ENCODE data around the gene HMGXB4. TPM values are rescaled to one million over a fixed set of nuclear protein-coding genes. Genes with fewer than 3 reads are reported as not detected.
A peak's percentile ranks its signal among the peaks of the same experiment; 100 is the strongest.

The HMGXB4 gene
- total and polyA plus RNA-seq, 2 of the 4 experiments (the other 2 are of a cell fraction), result 11.8 to 18.5 TPM

- peak overlapping the region; percentile 40; the same call in 1 of the 2 replicates for H2AK5ac ChIP-seq (ENCODE audit: low read depth, low read length)
- no peak overlapping the region for H3K14ac ChIP-seq (replicated peaks; ENCODE audit: low read depth, low read length)
- H2BK15ac ChIP-seq (ENCODE audit: low read depth, low read length), result no peak overlapping the region
- peaks cover 35 to 90% of the 10 kb centered on the region in 2 experiments for H3K79me1 ChIP-seq (ENCODE audit: low read depth in 1 of 2, low read length in 2 of 2)
- peak overlapping the region; percentile 48 for H2AK9ac ChIP-seq (replicated peaks; ENCODE audit: low read depth, low read length, poor library complexity)
- no peak overlapping the region for H2BK5ac ChIP-seq (ENCODE audit: low read depth, low read length, poor library complexity, severe bottlenecking)
- ChIA-PET POLR2A (ENCODE audit: unreplicated experiment) (no interaction called here), CTCF (no interaction called here)
- H2BK120ac ChIP-seq (ENCODE audit: low read depth, low read length), result no peak overlapping the region
- H3K4me2 ChIP-seq (ENCODE audit: low read depth, low read length), result no peak overlapping the region
- H3K27me3 ChIP-seq (ENCODE audit: control insufficient read depth, insufficient read depth, low read length), result no peaks in the 10 kb centered on the region
- H3K56ac ChIP-seq (ENCODE audit: extremely low read depth, insufficient read depth, low read length), result no peak overlapping the region
- no peak for TF ChIP-seq FOS (IDR thresholded peaks at IDR 0.05; ENCODE audit: low read depth, low read length)
- TF ChIP-seq USF2 (IDR thresholded peaks at IDR 0.05; ENCODE audit: low read depth, low read length), result no peak
- TF ChIP-seq BHLHE40 (IDR thresholded peaks at IDR 0.05; ENCODE audit: low read depth, low read length), result no peak
- no peaks in the 10 kb centered on the region for H3K36me3 ChIP-seq (ENCODE audit: control insufficient read depth, insufficient read depth, low read length)
- H4K91ac ChIP-seq (ENCODE audit: insufficient read depth, low read depth, low read length), result no peak overlapping the region
- ATAC-seq (ENCODE audit: low read depth), result no peak
- intact Hi-C loops (cut with micrococcal nuclease), result no loop called here
- in situ Hi-C loops (cut with MboI; ENCODE audit: low sequenced_read_pairs), result loop anchor here (25.0 kb wide), 1 partner anchor 1201 kb away; the partner anchor contains the start of gene FOXRED2
- DNase-seq, result no peak
- peak overlapping the region; percentile 9; the same call in 1 of the 2 replicates for H3K4ac ChIP-seq (ENCODE audit: low read depth, low read length)
- no peak overlapping the region for H3K4me3 ChIP-seq (ENCODE audit: insufficient read depth, low read depth, low read length)
- H2AFZ ChIP-seq (replicated peaks; ENCODE audit: low read length, poor library complexity), result peak overlapping the region; percentile 67
- no peak overlapping the region for H4K8ac ChIP-seq (ENCODE audit: low read depth in 2 of 2, low read length in 2 of 2)
- H3K27ac ChIP-seq (ENCODE audit: insufficient read depth, low read length), result no peak overlapping the region
- peaks cover 67% of the 10 kb centered on the region for H4K20me1 ChIP-seq (ENCODE audit: insufficient read depth, low read length)
- peak overlapping the region; percentile 73; the same call in 1 of the 2 replicates for H3K23ac ChIP-seq (ENCODE audit: low read depth, low read length)
- no peak overlapping the region; the same call in 1 of the 2 replicates for H2BK20ac ChIP-seq (ENCODE audit: low read depth, low read length)
- no peaks in the 10 kb centered on the region for H3K9me3 ChIP-seq (ENCODE audit: control insufficient read depth, insufficient read depth, low read length)
- peaks cover 25% of the 10 kb centered on the region for H3K4me1 ChIP-seq (ENCODE audit: control insufficient read depth, insufficient read depth, low read length)
- no TSS peak for BruUV-seq (replicated peaks)
- H3K18ac ChIP-seq (ENCODE audit: low read depth, low read length), result no peak overlapping the region
- H3K9me1 ChIP-seq (ENCODE audit: insufficient read depth, low read length), result peaks cover 41% of the 10 kb centered on the region
- H3K9ac ChIP-seq (ENCODE audit: low read depth, low read length), result no peak overlapping the region
- WGBS, 2 experiments (ENCODE audit: extremely low coverage in 2 of 2, insufficient read length in 1 of 2), result 90% methylated on average over 3 of the region's 18 CpGs; no CpG with 5 or more reads in 1 of the 2 experiments
- dilution Hi-C loops (cut with HindIII; ENCODE audit: low sequenced_read_pairs, unreplicated experiment), result no loop called here
- no peak overlapping the region for H4K5ac ChIP-seq (ENCODE audit: low read depth, low read length)
Measured at GRCh38 chr22:35310556-35311550, 53.6 kb downstream of the HMGXB4 start.

All from IMR-90 (cell line).